DOHH2 (cell line): ENCODE results near the gene AUTS2.

ENCODE experiments used
- H3F3A ChIP-seq: fragments of 200-600 bp; sonication (generic), shearing (Covaris generic); 2 replicates; pipeline ENCODE4 v1.6.0; 2016; ENCODE audit warnings: antibody characterized with exemption, mild to moderate bottlenecking; ENCODE audit not compliant: control insufficient read depth, insufficient read depth
- H3K27ac ChIP-seq: fragments of 200-600 bp; sonication (generic); 2 replicates; pipeline ENCODE4 v1.5.1; 2014; ENCODE audit warnings: low read depth, mild to moderate bottlenecking, low read length, moderate library complexity
- H3K27me3 ChIP-seq: fragments of 200-600 bp; sonication (generic); 2 replicates; pipeline ENCODE4 v1.6.1; 2014; ENCODE audit warnings: mild to moderate bottlenecking, low read length, mixed read lengths; ENCODE audit not compliant: control insufficient read depth
- H3K36me3 ChIP-seq: fragments of 200-600 bp; sonication (generic); 2 replicates; pipeline ENCODE4 v1.6.1; 2014; ENCODE audit warnings: mild to moderate bottlenecking, low read length, moderate library complexity, mixed read lengths; ENCODE audit not compliant: control insufficient read depth
- H3K4me1 ChIP-seq: fragments of 200-600 bp; sonication (generic); 2 replicates; pipeline ENCODE4 v1.6.1; 2014; ENCODE audit warnings: mild to moderate bottlenecking, low read length, mixed read lengths; ENCODE audit not compliant: control insufficient read depth
- H3K4me2 ChIP-seq: fragments of 200-600 bp; sonication (generic); 2 replicates; pipeline ENCODE4 v1.6.0; 2014; ENCODE audit warnings: mild to moderate bottlenecking, low read length, moderate library complexity
- H3K4me3 ChIP-seq: fragments of 200-600 bp; sonication (generic); 2 replicates; pipeline ENCODE4 v1.5.1; 2014; ENCODE audit warnings: mild to moderate bottlenecking, low read length, mixed read lengths
- H3K79me2 ChIP-seq: fragments of 200-600 bp; sonication (generic); 2 replicates; pipeline ENCODE4 v1.6.1; 2014; ENCODE audit warnings: mild to moderate bottlenecking, low read length, mixed read lengths; ENCODE audit not compliant: control insufficient read depth
- H3K9me2 ChIP-seq: fragments of 200-600 bp; sonication (generic); replicated peaks from 2 replicates; pipeline ENCODE4 v1.6.1; 2014; ENCODE audit warnings: mild to moderate bottlenecking, low read length, mixed read lengths; ENCODE audit not compliant: control insufficient read depth
- H3K9me3 ChIP-seq: fragments of 200-600 bp; sonication (generic); 2 replicates; pipeline ENCODE4 v1.6.1; 2014; ENCODE audit warnings: antibody characterized with exemption, low read length, mixed read lengths; ENCODE audit not compliant: control insufficient read depth, insufficient read depth
- H4K20me1 ChIP-seq: fragments of 200-600 bp; sonication (generic); 2 replicates; pipeline ENCODE4 v1.6.0; 2014; ENCODE audit warnings: low read depth, mild to moderate bottlenecking, antibody characterized with exemption, low read length, moderate library complexity; ENCODE audit not compliant: control insufficient read depth, insufficient read depth
- EZH2phosphoT487 ChIP-seq: fragments of 200-600 bp; sonication (generic); IDR thresholded peaks from 2 replicates; pipeline ENCODE4 v1.6.1; 2017; ENCODE audit warnings: borderline replicate concordance, mild to moderate bottlenecking, antibody characterized with exemption, low read length, moderate library complexity, mixed read lengths
- TF ChIP-seq, protein P1 (sequence below): fragments of 200-600 bp; sonication (generic); IDR thresholded peaks from one replicate; pipeline ENCODE4 v1.5.1; 2014; ENCODE audit warnings: antibody characterized with exemption, mild to moderate bottlenecking, low read depth, low read length; ENCODE audit not compliant: poor library complexity, severe bottlenecking

AUTS2 gene

GRCh38 chr7:70657989-70658632, 1059.8 kb downstream of the AUTS2 start:
- Histone ChIP-seq H3K4me2 (no peak overlapping the region), H3K4me1 (no peaks in the 10 kb centered on the region)
- no peak for TF ChIP-seq EZH2phosphoT487
- TF ChIP-seq, protein P1, sequence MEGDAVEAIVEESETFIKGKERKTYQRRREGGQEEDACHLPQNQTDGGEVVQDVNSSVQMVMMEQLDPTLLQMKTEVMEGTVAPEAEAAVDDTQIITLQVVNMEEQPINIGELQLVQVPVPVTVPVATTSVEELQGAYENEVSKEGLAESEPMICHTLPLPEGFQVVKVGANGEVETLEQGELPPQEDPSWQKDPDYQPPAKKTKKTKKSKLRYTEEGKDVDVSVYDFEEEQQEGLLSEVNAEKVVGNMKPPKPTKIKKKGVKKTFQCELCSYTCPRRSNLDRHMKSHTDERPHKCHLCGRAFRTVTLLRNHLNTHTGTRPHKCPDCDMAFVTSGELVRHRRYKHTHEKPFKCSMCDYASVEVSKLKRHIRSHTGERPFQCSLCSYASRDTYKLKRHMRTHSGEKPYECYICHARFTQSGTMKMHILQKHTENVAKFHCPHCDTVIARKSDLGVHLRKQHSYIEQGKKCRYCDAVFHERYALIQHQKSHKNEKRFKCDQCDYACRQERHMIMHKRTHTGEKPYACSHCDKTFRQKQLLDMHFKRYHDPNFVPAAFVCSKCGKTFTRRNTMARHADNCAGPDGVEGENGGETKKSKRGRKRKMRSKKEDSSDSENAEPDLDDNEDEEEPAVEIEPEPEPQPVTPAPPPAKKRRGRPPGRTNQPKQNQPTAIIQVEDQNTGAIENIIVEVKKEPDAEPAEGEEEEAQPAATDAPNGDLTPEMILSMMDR, result no peak

GRCh38 chr7:70659263-70659662, 1061.0 kb downstream of the AUTS2 start:
- no peak overlapping the region for H3K4me2 ChIP-seq
- no peaks in the 10 kb centered on the region for H4K20me1 ChIP-seq
- H3K9me2 ChIP-seq, result no peaks in the 10 kb centered on the region
- no peaks in the 10 kb centered on the region for H3K9me3 ChIP-seq
- TF ChIP-seq EZH2phosphoT487, result no peak
- TF ChIP-seq, protein P1, result no peak
- H3F3A ChIP-seq, result no peaks in the 10 kb centered on the region
- no peak overlapping the region for H3K4me3 ChIP-seq
- H3K36me3 ChIP-seq, result no peaks in the 10 kb centered on the region
- H3K79me2 ChIP-seq, result no peaks in the 10 kb centered on the region
- no peak overlapping the region for H3K27ac ChIP-seq
- H3K4me1 ChIP-seq, result no peaks in the 10 kb centered on the region
- no peaks in the 10 kb centered on the region for H3K27me3 ChIP-seq

More at GRCh38 chr7:70657989-70658632, 1059.8 kb downstream of the AUTS2 start:
- no peaks in the 10 kb centered on the region for H3K9me3 ChIP-seq
- no peaks in the 10 kb centered on the region for H3K36me3 ChIP-seq
- no peaks in the 10 kb centered on the region for H3K27me3 ChIP-seq
- no peaks in the 10 kb centered on the region for H4K20me1 ChIP-seq
- no peak overlapping the region for H3K4me3 ChIP-seq
- H3K9me2 ChIP-seq, result no peaks in the 10 kb centered on the region
- H3F3A ChIP-seq, result no peaks in the 10 kb centered on the region
- H3K79me2 ChIP-seq, result no peaks in the 10 kb centered on the region
- H3K27ac ChIP-seq, result no peak overlapping the region

GRCh38 chr7:70660154-70660818, 1062.0 kb downstream of the AUTS2 start:
- no peak for TF ChIP-seq EZH2phosphoT487
- TF ChIP-seq, protein P1, result no peak
- H3K79me2 ChIP-seq, result no peaks in the 10 kb centered on the region
- H3F3A ChIP-seq, result no peaks in the 10 kb centered on the region
- H3K27ac ChIP-seq, result no peak overlapping the region
- H3K9me3 ChIP-seq, result no peaks in the 10 kb centered on the region
- H3K36me3 ChIP-seq, result no peaks in the 10 kb centered on the region
- no peaks in the 10 kb centered on the region for H3K4me1 ChIP-seq
- H3K27me3 ChIP-seq, result no peaks in the 10 kb centered on the region
- no peak overlapping the region for H3K4me2 ChIP-seq
- no peaks in the 10 kb centered on the region for H4K20me1 ChIP-seq
- H3K9me2 ChIP-seq, result no peaks in the 10 kb centered on the region
- no peak overlapping the region for H3K4me3 ChIP-seq
